ENCODE data around the gene MTMR2. TPM values are rescaled to one million over a fixed set of nuclear protein-coding genes. Genes with fewer than 3 reads are reported as not detected.

Gene MTMR2
- total and polyA plus RNA-seq, 3 donors from 2014 or later, result 49.9 to 70.7 (median 55.5) TPM

DNA sequence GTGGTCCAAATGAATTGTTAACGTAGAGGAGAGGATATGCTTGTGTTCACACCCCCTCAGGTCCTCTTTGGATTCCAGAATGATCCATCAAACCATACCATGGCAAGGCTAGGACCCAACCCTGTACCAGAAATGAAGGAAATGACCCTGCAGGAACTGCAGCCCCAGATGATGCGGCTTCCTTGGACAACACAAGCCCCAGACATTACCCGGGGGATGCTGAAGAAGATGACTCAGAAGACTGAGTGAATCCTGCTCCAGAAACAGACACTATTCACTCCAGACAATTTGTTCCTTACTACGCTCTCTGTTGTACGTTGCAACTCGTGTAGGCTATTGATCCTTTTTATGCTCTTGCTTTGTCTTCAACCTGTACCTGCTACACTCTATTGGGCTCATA is 15.2 kb upstream of the MTMR2 start:
- DNase-seq, result no peak
- no peak for TF ChIP-seq POLR2A (IDR thresholded peaks at IDR 0.05)
- TF ChIP-seq, protein P1, sequence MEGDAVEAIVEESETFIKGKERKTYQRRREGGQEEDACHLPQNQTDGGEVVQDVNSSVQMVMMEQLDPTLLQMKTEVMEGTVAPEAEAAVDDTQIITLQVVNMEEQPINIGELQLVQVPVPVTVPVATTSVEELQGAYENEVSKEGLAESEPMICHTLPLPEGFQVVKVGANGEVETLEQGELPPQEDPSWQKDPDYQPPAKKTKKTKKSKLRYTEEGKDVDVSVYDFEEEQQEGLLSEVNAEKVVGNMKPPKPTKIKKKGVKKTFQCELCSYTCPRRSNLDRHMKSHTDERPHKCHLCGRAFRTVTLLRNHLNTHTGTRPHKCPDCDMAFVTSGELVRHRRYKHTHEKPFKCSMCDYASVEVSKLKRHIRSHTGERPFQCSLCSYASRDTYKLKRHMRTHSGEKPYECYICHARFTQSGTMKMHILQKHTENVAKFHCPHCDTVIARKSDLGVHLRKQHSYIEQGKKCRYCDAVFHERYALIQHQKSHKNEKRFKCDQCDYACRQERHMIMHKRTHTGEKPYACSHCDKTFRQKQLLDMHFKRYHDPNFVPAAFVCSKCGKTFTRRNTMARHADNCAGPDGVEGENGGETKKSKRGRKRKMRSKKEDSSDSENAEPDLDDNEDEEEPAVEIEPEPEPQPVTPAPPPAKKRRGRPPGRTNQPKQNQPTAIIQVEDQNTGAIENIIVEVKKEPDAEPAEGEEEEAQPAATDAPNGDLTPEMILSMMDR (IDR thresholded peaks at IDR 0.05), result no peak
- H3K4me3 ChIP-seq, result no peak overlapping the region
- no peaks in the 10 kb centered on the region for H3K9me3 ChIP-seq
- no peaks in the 10 kb centered on the region for H3K27me3 ChIP-seq
- intact Hi-C loops (cut with DNase I; ENCODE audit: low total_unique reads), result no loop called here
- 86 to 89% methylated on average over 6 of the region's 6 CpGs for WGBS, 2 donors
- no peak overlapping the region for H3K27ac ChIP-seq
- no peaks in the 10 kb centered on the region for H3K36me3 ChIP-seq (ENCODE audit: low read depth, missing control alignments)
- no peaks in the 10 kb centered on the region for H3K4me1 ChIP-seq

- no peak for TF ChIP-seq POLR2A (IDR thresholded peaks at IDR 0.05)
- TF ChIP-seq, protein P1 (IDR thresholded peaks at IDR 0.05), result no peak
- H3K27ac ChIP-seq, result no peak overlapping the region
- no peak overlapping the region for H3K4me3 ChIP-seq
- H3K9me3 ChIP-seq, result no peaks in the 10 kb centered on the region
- DNase-seq, result no peak
- intact Hi-C loops (cut with DNase I; ENCODE audit: low total_unique reads), result no loop called here
- no peaks in the 10 kb centered on the region for H3K4me1 ChIP-seq
- H3K27me3 ChIP-seq, result no peaks in the 10 kb centered on the region
- no peaks in the 10 kb centered on the region for H3K36me3 ChIP-seq (ENCODE audit: low read depth, missing control alignments)
These were observed 13.5 kb upstream of the MTMR2 start for GRCh38 chr11:95937358-95937757.

- TF ChIP-seq POLR2A (IDR thresholded peaks at IDR 0.05), result no peak
- Histone ChIP-seq H3K4me1 (no peaks in the 10 kb centered on the region), H3K27me3 (no peaks in the 10 kb centered on the region), H3K36me3 (ENCODE audit: low read depth, missing control alignments) (no peaks in the 10 kb centered on the region), H3K27ac (no peak overlapping the region), H3K4me3 (no peak overlapping the region), H3K9me3 (no peaks in the 10 kb centered on the region)
- no peak for DNase-seq
- intact Hi-C loops (cut with DNase I; ENCODE audit: low total_unique reads), result no loop called here
- 82 to 88% methylated on average over 5 of the region's 5 CpGs for WGBS, 2 donors
These were observed 9.7 kb upstream of the MTMR2 start for GRCh38 chr11:95933594-95933993.

DNA sequence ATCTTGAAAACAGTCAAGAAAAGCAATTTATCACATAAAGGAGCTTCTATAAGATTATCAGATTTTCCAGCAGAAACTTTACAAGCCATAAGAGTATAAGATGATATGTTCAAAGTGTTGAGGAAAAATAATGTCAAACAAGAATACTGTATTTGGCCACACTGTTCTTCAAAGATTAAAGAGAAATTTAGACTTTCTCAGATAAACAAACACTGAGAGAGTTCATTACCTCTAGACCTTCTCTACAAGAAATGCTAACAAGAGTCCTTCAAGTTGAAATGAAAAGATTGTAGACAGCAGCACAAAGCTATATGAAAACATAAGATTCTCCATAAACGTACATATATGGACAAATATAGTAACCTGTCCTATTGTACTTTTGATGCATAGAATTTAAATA is 8.0 kb upstream of the MTMR2 start:
- no peaks in the 10 kb centered on the region for H3K9me3 ChIP-seq
- H3K27me3 ChIP-seq, result no peaks in the 10 kb centered on the region
- WGBS, 2 donors, result 91 to 93% methylated on average over 1 of the region's 1 CpG
- intact Hi-C loops (cut with DNase I; ENCODE audit: low total_unique reads), result no loop called here
- no peaks in the 10 kb centered on the region for H3K4me1 ChIP-seq
- H3K36me3 ChIP-seq (ENCODE audit: low read depth, missing control alignments), result no peaks in the 10 kb centered on the region
- no peak overlapping the region for H3K27ac ChIP-seq
- no peak for DNase-seq
- TF ChIP-seq, protein P1 (IDR thresholded peaks at IDR 0.05), result no peak
- no peak for TF ChIP-seq POLR2A (IDR thresholded peaks at IDR 0.05)
- no peak overlapping the region for H3K4me3 ChIP-seq

DNA sequence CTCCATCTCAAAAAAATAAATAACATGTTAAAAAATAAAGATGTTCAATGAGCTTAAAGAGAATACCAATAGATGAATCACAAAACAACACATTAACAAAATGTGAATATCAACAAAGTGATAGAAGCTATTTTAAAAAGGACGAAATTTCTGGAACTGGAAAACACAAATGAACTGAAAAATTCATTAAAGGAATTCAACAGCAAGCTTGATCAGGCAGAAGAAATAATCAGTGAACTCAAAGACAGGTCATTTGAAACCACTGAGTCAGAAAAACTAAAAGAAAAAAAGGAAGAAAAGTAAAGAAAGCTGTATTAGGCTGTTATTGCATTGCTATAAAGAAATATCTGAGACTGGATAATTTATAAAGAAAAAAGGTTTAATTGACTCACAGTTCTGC is 7.0 kb upstream of the MTMR2 start:
- no peak overlapping the region for H3K27ac ChIP-seq
- no peaks in the 10 kb centered on the region for H3K36me3 ChIP-seq (ENCODE audit: low read depth, missing control alignments)
- no peak overlapping the region for H3K4me3 ChIP-seq
- no peaks in the 10 kb centered on the region for H3K27me3 ChIP-seq
- no peak for DNase-seq
- H3K9me3 ChIP-seq, result no peaks in the 10 kb centered on the region
- no peaks in the 10 kb centered on the region for H3K4me1 ChIP-seq
- WGBS, 2 donors, result 68 to 81% methylated on average over 1 of the region's 1 CpG
- intact Hi-C loops (cut with DNase I; ENCODE audit: low total_unique reads), result no loop called here
- TF ChIP-seq, protein P1 (IDR thresholded peaks at IDR 0.05), result no peak
- TF ChIP-seq POLR2A (IDR thresholded peaks at IDR 0.05), result no peak
